HCT116 (cell line): Measurements from ENCODE around the gene ISX. TPM values are rescaled to one million over a fixed set of nuclear protein-coding genes. Genes with fewer than 3 reads are reported as not detected.
A peak's percentile ranks its signal among the peaks of the same experiment; 100 is the strongest.

ENCODE experiments used
- ATAC-seq: fragments of 200-7000 bp; cut with Tn5 transposase; 2 replicates; pipeline ENCODE4 v1.9.1; 2020; ENCODE audit warnings: mild to moderate bottlenecking, moderate library complexity
- BruUV-seq: library from RNA; stranded (reverse); fragments of 400-500 nt; replicated peaks from 2 replicates; lab custom pipeline; 2021; lab: Mats Ljungman, UMichigan
- CTCF ChIA-PET: fragments of 300-600 bp; sonication (Branson Sonifier 250); formaldehyde crosslinking; loops from one replicate; lab custom pipeline; 2021; ENCODE audit warnings: antibody characterized with exemption; lab: Charles Lee
- POLR2A ChIA-PET: fragments of 300-600, 350-600 bp; sonication (Branson Sonifier 250); formaldehyde crosslinking; loops from one replicate; lab custom pipeline; 2021; ENCODE audit warnings: antibody characterized with exemption; lab: Charles Lee
- RAD21 ChIA-PET, 2 experiments: fragments of 300-600 bp; sonication (Branson Sonifier 250); formaldehyde crosslinking; loops; one replicate each; lab custom pipeline; 2023; ENCODE audit warnings: low total read pairs in 2 of 2; ENCODE audit not compliant: uncharacterized antibody in 2 of 2, unreplicated experiment in 2 of 2, low non-redundant PET in 1 of 2; lab: Charles Lee
- DNase-seq: peaks from one replicate; pipeline ENCODE4 v3.0.0-alpha.2; 2010; ENCODE audit warnings: low read depth, low spot score
- H2AFZ ChIP-seq: fragments of 200-600 bp; shearing (Covaris generic), sonication (generic); 2 replicates; pipeline ENCODE4 v1.6.1; 2017; ENCODE audit warnings: low read depth, mixed run types, mixed read lengths, antibody characterized with exemption, low read length; ENCODE audit not compliant: poor library complexity, severe bottlenecking
- H3K27ac ChIP-seq: 2 replicates; pipeline ENCODE4 v1.5.1; 2012; ENCODE audit warnings: low read depth, low read length
- H3K27me3 ChIP-seq: fragments of 200-600 bp; sonication (generic); 2 replicates; pipeline ENCODE4 v1.6.1; 2016; ENCODE audit warnings: mixed run types, low read length, mixed read lengths; ENCODE audit not compliant: insufficient read depth
- H3K36me3 ChIP-seq, 2 experiments: fragments of 200-500 bp in 1 of 2; fragments of 200-600 bp in 1 of 2; sonication (Bioruptor generic) in 1 of 2; sonication (generic) in 1 of 2; 2 replicates each; pipeline versions ENCODE4 v1.5.1 to v1.6.1; 2014 to 2016; ENCODE audit warnings: low read length in 2 of 2, inconsistent platforms in 1 of 2, mixed read lengths in 1 of 2, mixed run types in 1 of 2; ENCODE audit not compliant: insufficient read depth in 2 of 2, control insufficient read depth in 1 of 2
- H3K4me1 ChIP-seq, 2 experiments: fragments of 200-600 bp in 1 of 2; sonication (generic) in 1 of 2; 2 replicates each; pipeline versions ENCODE4 v1.5.1 to v1.6.1; 2012 to 2017; ENCODE audit warnings: low read length in 2 of 2, inconsistent platforms in 1 of 2, mild to moderate bottlenecking in 1 of 2, mixed read lengths in 1 of 2, mixed run types in 1 of 2, moderate library complexity in 1 of 2; ENCODE audit not compliant: insufficient read depth in 2 of 2, control insufficient read depth in 1 of 2
- H3K4me2 ChIP-seq: fragments of 200-600 bp; sonication (generic); 2 replicates; pipeline ENCODE4 v1.6.1; 2017; ENCODE audit warnings: mixed run types, low read length, mixed read lengths
- H3K4me3 ChIP-seq, 2 experiments: fragments of 200-600 bp in 1 of 2; sonication (generic) in 1 of 2; replicated peaks in 1 of 2; 2 replicates each; pipeline ENCODE4 v1.5.1; 2011 to 2016; ENCODE audit warnings: low read length in 2 of 2, control low read depth in 1 of 2, low read depth in 1 of 2, mild to moderate bottlenecking in 1 of 2, mixed read lengths in 1 of 2, mixed run types in 1 of 2
- H3K79me2 ChIP-seq: fragments of 200-600 bp; sonication (generic); 2 replicates; pipeline ENCODE4 v1.6.1; 2017; ENCODE audit warnings: mild to moderate bottlenecking, mixed run types, low read length, moderate library complexity, mixed read lengths; ENCODE audit not compliant: insufficient read depth
- H3K9ac ChIP-seq: fragments of 200-600 bp; sonication (generic); 2 replicates; pipeline ENCODE4 v1.6.1; 2016; ENCODE audit warnings: low read length, mixed read lengths
- H3K9me2 ChIP-seq: fragments of 200-600 bp; sonication (generic), shearing (Covaris generic); 2 replicates; pipeline ENCODE4 v1.6.1; 2017; ENCODE audit warnings: mixed run types, mild to moderate bottlenecking, moderate library complexity; ENCODE audit not compliant: insufficient read depth
- H3K9me3 ChIP-seq, 2 experiments: fragments of 200-500 bp in 1 of 2; fragments of 200-600 bp in 1 of 2; sonication (Bioruptor generic) in 1 of 2; sonication (generic) in 1 of 2; 2 replicates each; pipeline ENCODE4 v1.6.1; 2014 to 2017; ENCODE audit warnings: low read length in 2 of 2, mixed read lengths in 2 of 2, inconsistent platforms in 1 of 2, low read depth in 1 of 2, mild to moderate bottlenecking in 1 of 2, mixed run types in 1 of 2, moderate library complexity in 1 of 2; ENCODE audit not compliant: control insufficient read depth in 1 of 2, insufficient read depth in 1 of 2
- H4K20me1 ChIP-seq: fragments of 200-600 bp; sonication (generic), shearing (Covaris generic); 2 replicates; pipeline ENCODE4 v1.6.1; 2017; ENCODE audit warnings: mixed run types, mild to moderate bottlenecking, moderate library complexity; ENCODE audit not compliant: insufficient read depth
- CEBPB ChIP-seq: IDR thresholded peaks from 2 replicates; pipeline ENCODE4 v1.6.1; 2012; ENCODE audit warnings: low read depth
- EZH2 ChIP-seq: fragments of 200-600 bp; sonication (generic); IDR thresholded peaks from 2 replicates; pipeline ENCODE4 v1.6.1; 2017; ENCODE audit warnings: antibody characterized with exemption, mixed run types
- POLR2A ChIP-seq: IDR thresholded peaks from 2 replicates; pipeline ENCODE4 v1.7.0; 2011; ENCODE audit warnings: borderline replicate concordance; ENCODE audit not compliant: insufficient read depth, insufficient read length; ENCODE audit errors: extremely low read depth
- POLR2AphosphoS5 ChIP-seq: IDR thresholded peaks from 2 replicates; pipeline ENCODE4 v1.6.1; 2011; ENCODE audit warnings: mild to moderate bottlenecking, low read depth, low read length, moderate library complexity
- RAD21 ChIP-seq: IDR thresholded peaks from 2 replicates; pipeline ENCODE4 v1.6.1; 2012; ENCODE audit warnings: low read depth, mild to moderate bottlenecking
- SP1 ChIP-seq: IDR thresholded peaks from 2 replicates; pipeline ENCODE4 v1.6.1; 2012; ENCODE audit warnings: low read depth
- SRF ChIP-seq: IDR thresholded peaks from 2 replicates; pipeline ENCODE4 v1.6.1; 2012; ENCODE audit warnings: low read depth
- YY1 ChIP-seq: IDR thresholded peaks from 2 replicates; pipeline ENCODE4 v1.6.1; 2011; ENCODE audit warnings: low read length, low read depth, moderate library complexity, mild to moderate bottlenecking; ENCODE audit not compliant: insufficient replicate concordance; ENCODE audit errors: extremely low read depth
- ZNF274 ChIP-seq: fragments of 200-500 bp; sonication (Bioruptor generic); IDR thresholded peaks from 2 replicates; pipeline ENCODE4 v1.6.1; 2014; ENCODE audit warnings: mild to moderate bottlenecking, low read depth, low read length, inconsistent platforms
- intact Hi-C: fragments of 100-400 bp; cut with micrococcal nuclease; formaldehyde crosslinking; loops from 2 replicates; pipeline ENCODE4 v1.10.0; 2022
- total RNA-seq: library from RNA; stranded (reverse); gene quantifications from one replicate; pipeline ENCODE4 v1.2.1, GENCODE V29; 2021; ENCODE audit not compliant: unreplicated experiment
- TF ChIP-seq, protein P1 (sequence below): IDR thresholded peaks from 2 replicates; pipeline ENCODE4 v1.6.1; 2012
- TF ChIP-seq, protein P2 (sequence below), 3 experiments: fragments of 200-600 bp in 1 of 3; sonication (generic) in 1 of 3; IDR thresholded peaks in 2 of 3; conservative IDR thresholded peaks in 1 of 3; 2 replicates each; pipeline ENCODE4 v1.5.1; 2012 to 2017; ENCODE audit warnings: low read depth in 2 of 3, low read length in 2 of 3, antibody characterized with exemption in 1 of 3, borderline replicate concordance in 1 of 3, control low read depth in 1 of 3, mild to moderate bottlenecking in 1 of 3, mixed read lengths in 1 of 3, mixed run types in 1 of 3, moderate library complexity in 1 of 3; ENCODE audit not compliant: insufficient read depth in 1 of 3

Gene ISX
- total RNA-seq, 1 experiment from 2014 or later: not detected

DNA sequence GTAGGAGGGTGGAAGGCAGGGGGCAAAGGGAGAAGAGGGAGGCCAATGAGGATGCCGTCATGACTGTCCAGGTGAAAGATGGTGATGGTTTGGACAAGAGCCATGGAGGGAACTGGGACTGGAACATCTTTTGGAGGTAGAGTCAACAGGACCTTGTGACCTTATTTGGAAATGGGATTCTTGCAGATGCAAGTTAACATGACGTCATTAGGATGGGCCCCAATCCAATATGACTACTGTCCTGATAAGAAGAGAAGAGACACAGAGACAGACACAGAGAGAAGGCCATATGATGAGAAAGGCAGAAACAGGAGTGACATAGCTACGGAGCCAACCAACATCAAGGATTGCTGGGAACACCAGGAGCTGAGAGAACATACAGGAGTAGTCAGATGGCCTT lies 31.0 kb upstream of the ISX start:
- no TSS peak for BruUV-seq
- Histone ChIP-seq H3K4me1 (peaks cover 0 to 9% of the 10 kb centered on the region in 2 experiments; a peak in 2 of 4 replicates), H3K4me2 (no peak overlapping the region), H3K9ac (no peak overlapping the region), H3K27me3 (no peaks in the 10 kb centered on the region), H3K9me2 (no peaks in the 10 kb centered on the region), H3K79me2 (no peaks in the 10 kb centered on the region), H3K27ac (no peak overlapping the region), H3K4me3 (no peak overlapping the region), H4K20me1 (no peaks in the 10 kb centered on the region), H3K9me3 (no peaks in the 10 kb centered on the region), H2AFZ (no peak overlapping the region), H3K36me3 (no peaks in the 10 kb centered on the region)
- CTCF ChIA-PET: interaction anchor here (1.3 to 2.6 kb wide), 3 partner anchors 11 to 196 kb away, joined by 4 to 6 read pairs (median 6); no protein-coding TSS in a partner anchor
- POLR2A ChIA-PET: no interaction called here
- intact Hi-C loops: no loop called here
- ATAC-seq (no peak), DNase-seq (no peak)
- TF ChIP-seq POLR2A (no peak), YY1 (no peak)
- TF ChIP-seq, protein P1, sequence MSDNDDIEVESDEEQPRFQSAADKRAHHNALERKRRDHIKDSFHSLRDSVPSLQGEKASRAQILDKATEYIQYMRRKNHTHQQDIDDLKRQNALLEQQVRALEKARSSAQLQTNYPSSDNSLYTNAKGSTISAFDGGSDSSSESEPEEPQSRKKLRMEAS: no peak
- RAD21 ChIA-PET: no interaction called here

DNA sequence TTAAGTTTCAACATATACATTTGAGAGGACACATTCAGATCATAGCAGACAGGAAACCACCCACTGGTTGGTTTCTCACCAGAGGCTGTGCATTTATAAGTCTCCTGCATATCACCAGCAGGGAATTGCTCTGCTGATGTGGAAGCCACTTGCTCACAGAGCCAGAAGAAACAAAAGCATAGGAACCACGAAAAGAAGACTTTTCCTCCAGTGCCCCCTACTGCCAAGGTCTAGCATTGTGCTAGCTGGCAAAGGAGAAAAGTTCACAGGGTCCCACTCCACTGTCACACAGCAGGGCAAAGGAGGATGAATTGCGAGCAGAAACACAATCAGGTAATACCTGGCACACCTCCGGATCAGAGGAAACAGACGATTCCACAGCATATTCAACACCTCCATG lies 28.9 kb upstream of the ISX start:
- H2AFZ ChIP-seq: no peak overlapping the region
- H3K4me2 ChIP-seq: no peak overlapping the region
- RAD21 ChIA-PET: no interaction called here
- peak; percentile 78 for ATAC-seq
- CTCF ChIA-PET: interaction anchor here (1.0 to 2.6 kb wide), 2 partner anchors 113 to 194 kb away, joined by 4 to 6 read pairs; no protein-coding TSS in a partner anchor
- no peaks in the 10 kb centered on the region for H3K9me3 ChIP-seq
- H3K27me3 ChIP-seq: no peaks in the 10 kb centered on the region
- POLR2A ChIA-PET: no interaction called here
- H3K4me3 ChIP-seq: no peak overlapping the region
- H3K27ac ChIP-seq: no peak overlapping the region
- intact Hi-C loops: no loop called here
- no peak for TF ChIP-seq POLR2AphosphoS5
- no peak for TF ChIP-seq EZH2
- TF ChIP-seq CEBPB: no peak
- no peak for TF ChIP-seq SRF
- TF ChIP-seq, protein P2, sequence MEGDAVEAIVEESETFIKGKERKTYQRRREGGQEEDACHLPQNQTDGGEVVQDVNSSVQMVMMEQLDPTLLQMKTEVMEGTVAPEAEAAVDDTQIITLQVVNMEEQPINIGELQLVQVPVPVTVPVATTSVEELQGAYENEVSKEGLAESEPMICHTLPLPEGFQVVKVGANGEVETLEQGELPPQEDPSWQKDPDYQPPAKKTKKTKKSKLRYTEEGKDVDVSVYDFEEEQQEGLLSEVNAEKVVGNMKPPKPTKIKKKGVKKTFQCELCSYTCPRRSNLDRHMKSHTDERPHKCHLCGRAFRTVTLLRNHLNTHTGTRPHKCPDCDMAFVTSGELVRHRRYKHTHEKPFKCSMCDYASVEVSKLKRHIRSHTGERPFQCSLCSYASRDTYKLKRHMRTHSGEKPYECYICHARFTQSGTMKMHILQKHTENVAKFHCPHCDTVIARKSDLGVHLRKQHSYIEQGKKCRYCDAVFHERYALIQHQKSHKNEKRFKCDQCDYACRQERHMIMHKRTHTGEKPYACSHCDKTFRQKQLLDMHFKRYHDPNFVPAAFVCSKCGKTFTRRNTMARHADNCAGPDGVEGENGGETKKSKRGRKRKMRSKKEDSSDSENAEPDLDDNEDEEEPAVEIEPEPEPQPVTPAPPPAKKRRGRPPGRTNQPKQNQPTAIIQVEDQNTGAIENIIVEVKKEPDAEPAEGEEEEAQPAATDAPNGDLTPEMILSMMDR (IDR thresholded peaks at IDR 0.05 in 2 of 3, conservative IDR thresholded peaks at IDR 0.05 in 1 of 3; ENCODE audit: borderline replicate concordance in 1 of 3, insufficient read depth in 1 of 3, low read depth in 2 of 3, low read length in 2 of 3): peak in 2 of 3 experiments; percentile 54 to 57; a peak in 4 of 6 replicates
- peak; percentile 18; the same call in 1 of the 2 replicates for TF ChIP-seq RAD21
- no peak for TF ChIP-seq ZNF274
- TF ChIP-seq SP1: no peak
- TF ChIP-seq, all 23 proteins: peak for 2
- no peaks in the 10 kb centered on the region for H3K79me2 ChIP-seq
- H4K20me1 ChIP-seq: no peaks in the 10 kb centered on the region
- no peaks in the 10 kb centered on the region for H3K36me3 ChIP-seq
- H3K9me2 ChIP-seq: no peaks in the 10 kb centered on the region
- no peak for DNase-seq
- H3K9ac ChIP-seq: no peak overlapping the region
- peaks cover 0 to 9% of the 10 kb centered on the region in 2 experiments; a peak in 2 of 4 replicates for H3K4me1 ChIP-seq
- no TSS peak for BruUV-seq
